DND-41 (cell line): ENCODE results near the gene PGAP3.

Source experiments
- EZH2 ChIP-seq: IDR thresholded peaks from 3 replicates; pipeline ENCODE4 v1.6.1; 2012; ENCODE audit warnings: borderline replicate concordance, low read depth, mild to moderate bottlenecking, moderate library complexity, low read length, inconsistent platforms; ENCODE audit not compliant: severe bottlenecking
- TF ChIP-seq, protein P1 (sequence below): IDR thresholded peaks from 2 replicates; pipeline ENCODE4 v1.5.1; 2012; ENCODE audit warnings: borderline replicate concordance, low read length, moderate library complexity, mild to moderate bottlenecking; ENCODE audit not compliant: poor library complexity, severe bottlenecking; ENCODE audit errors: extremely low read depth

GRCh38 chr17:39632153-39632941 lies 55.5 kb downstream of the PGAP3 start:
- no peak for TF ChIP-seq EZH2
- TF ChIP-seq, protein P1, sequence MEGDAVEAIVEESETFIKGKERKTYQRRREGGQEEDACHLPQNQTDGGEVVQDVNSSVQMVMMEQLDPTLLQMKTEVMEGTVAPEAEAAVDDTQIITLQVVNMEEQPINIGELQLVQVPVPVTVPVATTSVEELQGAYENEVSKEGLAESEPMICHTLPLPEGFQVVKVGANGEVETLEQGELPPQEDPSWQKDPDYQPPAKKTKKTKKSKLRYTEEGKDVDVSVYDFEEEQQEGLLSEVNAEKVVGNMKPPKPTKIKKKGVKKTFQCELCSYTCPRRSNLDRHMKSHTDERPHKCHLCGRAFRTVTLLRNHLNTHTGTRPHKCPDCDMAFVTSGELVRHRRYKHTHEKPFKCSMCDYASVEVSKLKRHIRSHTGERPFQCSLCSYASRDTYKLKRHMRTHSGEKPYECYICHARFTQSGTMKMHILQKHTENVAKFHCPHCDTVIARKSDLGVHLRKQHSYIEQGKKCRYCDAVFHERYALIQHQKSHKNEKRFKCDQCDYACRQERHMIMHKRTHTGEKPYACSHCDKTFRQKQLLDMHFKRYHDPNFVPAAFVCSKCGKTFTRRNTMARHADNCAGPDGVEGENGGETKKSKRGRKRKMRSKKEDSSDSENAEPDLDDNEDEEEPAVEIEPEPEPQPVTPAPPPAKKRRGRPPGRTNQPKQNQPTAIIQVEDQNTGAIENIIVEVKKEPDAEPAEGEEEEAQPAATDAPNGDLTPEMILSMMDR, result no peak
